Midbrain (tissue), 1 donor: ENCODE measurements around the gene CXCR1.
"Not testable (repeated sequence)": the region's sequence is repeated elsewhere in the genome, so short reads cannot be mapped to it uniquely, and the experiment has no call there.

Experiments
- DNase-seq: peaks from one replicate; lab custom pipeline; 2025; lab: John Stamatoyannopoulos, UW

The CXCR1 gene

DNA sequence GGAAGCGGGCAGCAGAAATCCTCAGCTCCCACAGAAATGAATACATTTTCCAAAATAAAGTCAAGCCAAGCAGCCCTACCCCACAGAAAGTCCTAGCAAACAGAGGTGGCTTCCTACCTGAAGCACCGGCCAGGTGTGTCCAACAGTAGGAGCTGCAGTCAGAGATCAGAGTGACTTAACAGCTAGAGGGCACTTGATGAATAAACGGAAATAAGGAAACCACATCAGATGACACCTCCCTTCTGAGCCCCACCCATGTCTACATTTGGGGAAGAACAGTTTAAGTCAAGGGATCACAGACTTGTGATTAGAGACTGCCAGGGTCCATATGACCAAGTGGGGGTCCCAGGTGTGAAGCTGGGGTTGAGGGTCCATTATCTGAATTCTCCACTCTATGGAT lies at the start of gene CXCR1:
Gene CXCR1, minus strand, starts transcription at position 172 of the 400 bp plus-strand sequence. CDS start 1,751 bp downstream, outside the sequence.
- DNase-seq = no peak

DNA sequence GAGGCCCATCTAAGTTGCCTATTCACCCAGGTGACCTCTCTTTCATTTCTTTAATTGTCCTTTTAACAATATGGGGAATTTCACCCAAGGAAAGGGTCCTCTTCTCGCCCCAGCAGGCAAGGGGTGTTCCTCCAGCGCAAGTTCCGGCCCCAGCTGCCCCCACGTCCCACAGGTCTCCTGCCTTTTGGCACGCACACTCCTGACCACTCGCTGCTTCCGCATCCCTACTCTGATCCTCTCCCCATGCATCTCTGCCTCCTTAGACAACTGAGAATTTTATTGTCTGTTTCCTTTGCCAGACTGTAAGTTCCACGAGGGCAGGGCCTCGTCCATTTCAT lies 49.5 kb upstream of the CXCR1 start:
- no peak for DNase-seq

DNA sequence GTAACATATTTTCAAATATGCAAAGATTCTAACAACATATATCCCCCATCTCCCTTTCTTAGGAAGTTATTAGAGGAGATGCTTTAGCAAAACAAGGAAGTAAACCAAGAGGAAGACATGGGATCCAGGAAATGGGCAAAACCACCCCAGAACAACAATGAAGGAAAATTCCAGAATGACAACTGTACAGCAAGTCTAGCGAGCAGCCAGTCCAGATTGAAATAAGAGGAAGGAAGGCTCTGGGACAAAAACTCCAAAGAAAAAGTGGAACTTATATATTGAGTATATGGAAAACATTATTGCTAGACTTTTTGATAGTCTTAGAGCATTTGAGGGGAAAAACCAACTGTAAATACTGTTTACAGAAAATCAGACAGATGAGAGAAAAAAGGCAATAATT lies 47.4 kb upstream of the CXCR1 start:
- no peak for DNase-seq

DNA sequence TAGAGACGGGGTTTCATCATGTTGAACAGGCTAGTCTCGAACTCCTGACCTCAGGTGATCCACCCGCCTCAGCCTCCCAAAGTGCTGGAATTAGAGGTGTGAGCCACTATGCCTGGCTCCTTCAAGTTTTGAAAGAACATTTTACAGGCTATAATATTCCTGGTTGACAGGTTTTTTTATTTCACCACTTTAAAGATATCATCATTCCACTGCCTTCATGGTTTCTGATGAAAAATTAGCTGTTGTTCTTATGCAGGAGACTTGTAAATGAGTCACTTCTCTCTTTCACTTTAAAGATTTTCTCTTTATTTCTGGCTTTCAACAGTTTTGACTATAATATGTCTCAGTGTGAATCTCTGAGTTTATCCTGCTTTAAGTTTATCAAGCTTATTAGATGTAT lies 42.3 kb upstream of the CXCR1 start:
- no peak for DNase-seq

DNA sequence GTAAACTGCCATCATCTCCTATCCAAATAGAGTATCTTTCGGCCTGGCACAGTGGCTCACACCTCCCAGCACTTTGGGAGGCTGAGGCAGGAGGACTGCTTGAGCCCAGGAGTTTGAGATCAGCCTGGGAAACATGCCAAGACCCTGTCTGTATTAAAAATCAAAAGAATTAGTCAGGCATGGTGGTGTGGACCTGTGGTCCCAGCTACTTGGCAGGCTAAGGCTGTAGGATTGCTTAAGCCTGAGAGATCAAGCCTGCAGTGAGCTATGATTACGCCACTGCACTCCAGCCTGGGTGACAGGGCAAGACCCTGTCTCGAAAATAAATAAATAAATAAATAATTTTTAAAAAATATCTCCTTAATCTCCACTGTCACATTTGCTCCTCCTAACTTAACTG lies 35.5 kb upstream of the CXCR1 start:
- DNase-seq = no peak

DNA sequence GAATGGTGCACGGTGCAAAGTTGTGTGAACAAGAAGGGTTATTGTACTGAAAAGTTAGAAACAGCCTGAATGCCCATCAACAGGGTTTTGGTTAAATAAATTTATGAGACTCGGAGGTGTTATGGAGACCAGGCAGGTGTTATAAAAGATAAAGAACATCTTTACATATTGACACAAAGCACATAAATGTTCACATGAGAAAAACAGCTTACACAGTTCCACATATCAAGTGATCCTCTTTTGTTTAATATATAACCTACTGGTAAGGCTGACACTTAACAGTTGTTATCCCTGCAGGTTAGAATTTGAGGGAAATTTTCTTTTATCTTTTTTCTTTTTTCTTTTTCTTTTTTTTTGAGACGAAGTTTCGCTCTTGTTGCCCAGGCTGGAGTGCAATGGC lies 30.2 kb upstream of the CXCR1 start:
- DNase-seq = no peak

DNA sequence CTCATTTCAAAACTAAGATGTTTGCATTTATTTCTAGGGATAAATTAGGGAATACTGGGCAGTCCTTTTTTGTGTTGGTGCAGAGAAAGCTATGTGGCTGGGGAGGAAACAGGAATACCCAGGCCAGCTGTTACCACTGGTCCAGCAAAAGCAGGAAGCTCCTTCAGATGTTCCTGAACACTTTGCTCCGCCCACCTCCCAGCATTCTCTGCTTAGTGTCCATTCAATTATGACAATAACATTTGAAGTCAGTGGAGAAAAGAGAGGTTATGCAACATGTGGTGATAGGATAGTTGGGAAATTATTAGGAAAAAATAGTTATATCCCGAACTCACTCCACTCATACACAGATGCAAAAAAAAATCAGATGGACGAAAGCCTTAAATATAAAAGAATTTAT lies 28.1 kb upstream of the CXCR1 start:
- no peak for DNase-seq

DNA sequence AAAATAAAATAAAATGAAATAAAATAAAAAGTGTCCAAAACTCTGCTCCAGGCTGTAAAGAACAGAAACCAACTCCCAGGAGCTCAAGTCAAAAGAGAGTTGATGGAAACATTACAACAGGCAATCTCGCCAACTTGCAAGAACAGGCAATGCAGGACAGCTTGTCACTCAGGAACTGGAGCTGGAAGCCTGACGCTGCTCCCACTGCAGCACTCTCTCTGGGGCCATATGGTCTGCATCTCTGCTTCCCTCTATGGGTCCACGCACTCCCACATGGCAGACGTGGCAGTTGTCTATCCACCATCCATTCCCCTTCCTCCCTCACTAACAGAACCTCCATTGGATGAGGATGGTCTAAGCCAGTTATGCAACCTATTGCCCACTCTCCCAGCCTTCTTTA lies 26.9 kb upstream of the CXCR1 start:
- DNase-seq = no peak

DNA sequence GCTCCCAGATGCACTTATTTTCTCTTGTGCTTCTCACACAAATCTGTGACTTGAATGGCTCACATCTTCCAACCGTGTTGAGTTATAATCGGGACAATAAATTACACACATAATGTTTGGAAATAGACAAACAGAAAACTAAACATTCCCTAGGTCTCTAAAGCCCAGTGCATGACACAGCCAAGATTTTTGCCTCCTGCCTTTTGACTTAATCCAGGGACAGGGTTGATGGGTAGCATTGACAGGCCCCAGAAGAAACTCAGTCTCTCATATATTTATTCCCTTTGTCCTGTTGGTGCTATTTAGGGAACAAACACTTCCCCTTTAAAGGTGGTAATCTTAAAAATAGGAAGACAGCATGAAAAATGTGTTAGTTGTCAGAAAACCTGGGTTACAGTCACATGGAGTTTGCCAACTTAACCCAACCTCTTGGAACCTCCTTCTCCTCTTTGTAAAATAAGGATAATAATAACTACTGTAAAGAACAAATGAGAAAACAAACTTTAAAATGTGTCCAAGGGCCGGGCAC lies 26.2 kb upstream of the CXCR1 start:
- no peak for DNase-seq

DNA sequence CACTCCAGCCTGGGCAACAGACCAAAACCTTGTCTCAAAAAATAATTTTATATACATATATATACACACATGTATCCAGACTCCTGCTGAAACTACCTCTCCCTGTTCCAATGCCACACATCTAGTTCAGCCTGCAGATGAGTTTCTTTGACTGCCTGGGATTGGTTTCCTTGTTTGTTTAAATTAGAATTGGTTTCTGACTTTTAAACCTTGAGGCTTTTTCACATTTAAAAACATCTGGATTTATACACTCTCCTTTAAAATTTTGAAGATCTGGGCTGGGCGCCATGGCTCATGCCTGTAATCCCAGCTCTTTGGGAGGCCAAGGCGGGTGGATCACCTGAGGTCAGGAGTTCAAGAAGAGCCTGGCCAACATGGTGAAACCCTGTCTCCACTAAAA lies 21.8 kb upstream of the CXCR1 start:
- DNase-seq = no peak

DNA sequence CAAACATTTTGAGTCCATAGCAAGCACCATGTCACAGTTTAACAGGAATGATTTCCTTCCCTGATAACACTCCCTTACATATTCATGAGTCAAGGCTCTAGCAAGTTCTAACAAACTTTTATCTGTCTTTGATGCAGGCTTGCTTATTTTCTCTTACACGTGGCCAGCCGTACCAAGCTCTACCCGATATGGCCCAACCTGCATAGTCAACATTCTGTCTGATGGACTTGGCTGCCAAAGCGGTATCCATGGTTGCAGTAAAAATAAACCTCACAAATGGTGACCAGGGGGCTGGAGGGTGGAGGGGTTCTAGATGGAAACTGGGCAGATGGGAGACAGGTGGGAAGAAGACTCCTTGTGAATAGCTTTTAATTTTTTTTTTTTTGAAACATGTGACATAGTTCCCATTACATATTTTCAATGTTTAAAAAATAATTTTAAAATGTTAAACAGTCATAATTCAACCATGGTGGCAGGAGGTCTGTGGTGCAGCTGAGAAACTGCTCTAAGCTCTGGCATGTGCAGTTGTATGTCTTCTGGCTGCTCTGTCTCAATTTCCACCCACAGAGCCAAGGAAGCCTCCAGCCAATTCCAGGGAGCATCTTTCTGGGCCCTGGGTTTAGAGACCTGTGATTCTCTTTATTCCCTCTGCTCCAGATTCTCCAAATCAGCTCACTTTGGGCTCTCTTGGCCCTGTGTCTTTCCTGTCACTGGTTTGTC lies 20.7 kb upstream of the CXCR1 start:
- DNase-seq = no peak

DNA sequence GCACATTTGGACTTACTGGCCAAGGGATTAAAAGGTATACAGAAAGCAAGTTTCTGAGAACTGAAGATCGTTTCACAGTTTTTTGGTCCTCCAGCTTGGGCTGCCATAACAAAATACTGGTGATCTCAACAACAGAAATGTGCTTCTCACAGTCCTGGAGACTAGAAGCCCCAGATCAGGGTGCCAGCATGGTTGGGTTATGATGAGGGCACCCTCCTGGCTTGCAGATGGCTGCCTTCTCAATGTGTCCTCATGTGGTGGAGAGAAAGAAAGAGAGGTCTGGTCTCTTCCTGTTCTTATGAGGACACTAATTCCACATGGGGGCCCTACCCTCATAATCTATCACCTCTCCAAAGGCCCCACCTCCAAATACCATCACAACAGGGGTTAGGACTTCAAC lies 20.1 kb upstream of the CXCR1 start:
- DNase-seq = no peak

DNA sequence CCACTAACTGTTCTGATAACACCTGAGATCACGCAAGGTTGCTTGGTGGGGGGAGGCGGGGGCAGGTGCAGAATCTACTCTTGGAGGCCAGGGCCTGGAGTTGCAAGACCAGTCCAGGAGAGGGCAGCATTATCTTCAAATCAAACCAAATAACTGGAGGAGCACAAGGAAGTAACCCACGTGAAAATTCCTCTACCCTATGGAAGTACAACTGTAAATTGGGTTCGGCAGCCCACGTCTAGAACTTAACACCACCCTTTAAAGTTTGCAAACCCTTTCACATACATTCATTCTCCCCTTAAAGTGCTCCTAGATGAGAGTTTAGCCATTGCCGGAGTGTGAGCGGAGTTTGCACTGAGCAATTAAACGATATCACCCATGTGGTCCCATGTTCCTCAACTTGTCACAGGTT lies 19.6 kb upstream of the CXCR1 start:
- DNase-seq = peak; percentile 26

DNA sequence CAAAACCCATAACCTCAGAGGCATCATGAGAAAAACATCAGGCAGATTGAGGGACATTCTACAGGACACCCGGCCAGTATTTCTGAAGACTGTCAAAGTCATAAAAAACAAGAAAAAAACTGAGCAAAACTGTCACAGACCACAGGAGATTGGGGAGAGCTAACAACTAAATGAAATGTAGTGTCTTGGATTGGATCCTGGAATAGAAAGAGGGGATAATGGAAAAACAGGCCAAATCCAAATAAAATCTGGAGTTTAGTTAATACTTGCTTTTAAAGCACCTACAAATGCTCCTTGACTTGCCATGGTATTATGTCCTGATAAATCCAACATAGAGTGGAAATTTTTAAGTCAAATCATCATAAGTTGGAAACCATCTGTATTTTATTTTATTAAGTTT lies 17.6 kb upstream of the CXCR1 start:
- no peak for DNase-seq

DNA sequence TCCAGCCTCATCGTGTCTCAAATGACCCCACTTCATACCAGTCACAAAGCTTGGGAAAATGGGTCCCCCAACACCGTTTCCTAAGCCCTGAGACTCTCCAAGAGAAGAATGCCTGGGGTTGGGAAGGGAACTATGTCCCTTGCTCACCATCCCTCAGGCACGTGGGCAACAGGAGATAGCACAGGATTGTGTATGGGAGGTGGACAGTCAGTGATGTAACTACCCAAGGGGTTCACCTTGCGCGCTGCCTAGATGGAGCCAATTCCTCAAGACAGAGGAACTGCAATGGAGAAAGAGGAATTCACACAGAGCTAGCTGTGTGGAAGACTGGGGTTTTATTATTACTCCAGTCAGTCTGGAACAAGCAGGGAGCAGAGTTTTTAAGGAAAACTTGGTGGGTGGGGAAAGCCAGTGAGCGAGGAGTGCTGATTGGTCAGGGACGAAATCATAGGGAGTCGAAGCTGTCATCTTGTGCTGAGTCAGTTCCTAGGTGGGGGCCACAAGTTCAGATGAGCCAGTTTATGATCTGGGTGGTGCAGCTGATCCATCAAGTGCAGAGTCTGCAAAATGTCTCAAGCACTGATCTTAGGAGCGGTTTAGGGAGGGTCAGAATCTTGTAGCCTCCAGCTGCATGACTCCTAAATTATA lies 13.8 kb upstream of the CXCR1 start:
- no peak for DNase-seq

DNA sequence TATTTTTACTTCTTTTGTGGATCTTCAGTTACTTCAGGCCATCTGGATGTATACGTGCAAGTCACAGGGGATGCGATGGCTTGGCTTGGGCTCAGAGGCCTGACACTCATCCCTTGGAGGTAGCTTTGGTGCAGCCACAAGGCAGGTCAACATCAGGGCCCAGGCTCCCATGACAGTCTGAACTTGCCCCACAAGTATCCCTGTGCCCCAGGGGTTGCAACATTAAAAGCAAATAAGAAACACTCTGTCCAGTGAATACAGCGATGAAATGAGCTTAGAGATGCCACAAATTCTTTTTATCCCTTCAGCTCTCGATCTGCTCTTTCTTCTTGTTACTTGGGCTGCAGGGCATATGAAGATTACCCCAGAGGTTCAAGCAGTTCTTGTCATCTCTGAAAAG lies 13.0 kb upstream of the CXCR1 start:
- no peak for DNase-seq

DNA sequence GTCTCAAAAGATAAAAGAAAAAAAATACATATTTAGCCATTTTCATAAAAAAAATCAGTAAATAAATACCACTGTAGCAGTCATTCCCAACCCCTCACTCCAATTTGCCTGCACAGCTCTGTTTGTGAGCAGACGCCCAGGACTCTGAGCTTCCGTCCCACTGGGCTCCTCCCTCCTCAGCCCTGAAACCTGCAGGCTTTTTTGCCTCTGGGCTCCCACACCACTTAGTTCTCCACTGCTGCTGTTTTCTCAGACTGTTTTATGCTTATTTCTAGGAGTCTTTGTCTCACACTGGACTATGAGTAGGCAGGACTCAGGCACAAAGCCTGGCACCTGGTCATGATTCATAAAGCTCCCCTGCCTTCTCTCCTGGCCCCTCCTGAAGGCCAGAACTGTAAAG lies 6.1 kb upstream of the CXCR1 start:
- no peak for DNase-seq

DNA sequence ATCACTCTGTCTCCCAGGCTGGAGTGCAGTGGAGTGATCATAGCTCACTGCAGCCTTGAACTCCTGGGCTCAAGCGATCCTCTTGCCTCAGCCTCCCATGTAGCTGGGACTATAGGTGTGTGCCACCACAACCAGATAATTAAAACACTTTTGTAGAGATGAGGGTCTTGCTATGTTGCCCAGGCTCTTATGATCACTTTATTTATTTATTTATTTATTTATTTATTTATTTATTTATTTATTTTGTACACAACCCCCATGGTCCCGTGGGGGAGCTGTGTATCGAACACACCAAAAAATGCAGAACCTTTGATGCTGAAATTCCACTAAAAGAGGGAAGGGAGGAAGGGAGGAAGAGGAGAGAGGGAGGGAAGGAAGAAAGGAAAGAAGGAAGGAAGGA lies 5.0 kb upstream of the CXCR1 start:
- DNase-seq = not testable (repeated sequence)

DNA sequence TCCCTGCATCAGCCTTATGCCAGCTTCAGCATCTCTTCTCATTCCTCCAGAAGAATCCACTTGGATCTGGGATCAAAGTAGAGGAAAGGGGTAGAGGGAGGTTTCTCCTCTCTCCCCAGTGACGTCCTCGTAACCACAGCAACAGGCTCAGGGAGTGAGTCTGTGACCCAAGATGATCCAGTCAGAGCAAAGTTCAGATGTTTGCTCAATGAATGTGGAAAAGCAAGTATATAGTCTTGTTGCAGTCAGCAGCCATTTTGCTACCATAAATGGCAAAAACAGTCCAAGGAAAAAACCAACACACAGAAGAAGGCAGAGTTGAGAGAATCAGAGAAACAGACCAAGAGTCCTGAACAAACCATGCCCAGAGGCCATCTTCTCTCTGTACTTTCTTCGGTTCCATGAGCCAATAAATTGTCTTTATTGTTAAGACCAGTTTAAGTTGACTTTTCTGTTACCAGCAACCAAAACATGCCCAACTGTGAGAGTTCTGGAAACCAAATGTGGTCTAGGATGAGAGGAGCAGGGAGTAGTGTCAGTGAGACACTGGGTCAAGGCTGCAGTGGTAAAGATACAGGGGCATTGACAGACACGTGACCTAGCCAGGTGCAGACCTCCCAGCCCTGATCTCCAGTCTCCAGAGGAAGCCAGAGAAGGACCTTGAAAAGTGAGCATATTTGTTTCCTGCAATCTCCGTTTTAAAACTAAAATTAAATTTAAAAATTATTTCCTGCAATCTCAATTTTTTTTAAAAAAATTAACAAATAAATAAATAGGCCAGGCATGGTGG lies 3.2 kb upstream of the CXCR1 start:
- no peak for DNase-seq

DNA sequence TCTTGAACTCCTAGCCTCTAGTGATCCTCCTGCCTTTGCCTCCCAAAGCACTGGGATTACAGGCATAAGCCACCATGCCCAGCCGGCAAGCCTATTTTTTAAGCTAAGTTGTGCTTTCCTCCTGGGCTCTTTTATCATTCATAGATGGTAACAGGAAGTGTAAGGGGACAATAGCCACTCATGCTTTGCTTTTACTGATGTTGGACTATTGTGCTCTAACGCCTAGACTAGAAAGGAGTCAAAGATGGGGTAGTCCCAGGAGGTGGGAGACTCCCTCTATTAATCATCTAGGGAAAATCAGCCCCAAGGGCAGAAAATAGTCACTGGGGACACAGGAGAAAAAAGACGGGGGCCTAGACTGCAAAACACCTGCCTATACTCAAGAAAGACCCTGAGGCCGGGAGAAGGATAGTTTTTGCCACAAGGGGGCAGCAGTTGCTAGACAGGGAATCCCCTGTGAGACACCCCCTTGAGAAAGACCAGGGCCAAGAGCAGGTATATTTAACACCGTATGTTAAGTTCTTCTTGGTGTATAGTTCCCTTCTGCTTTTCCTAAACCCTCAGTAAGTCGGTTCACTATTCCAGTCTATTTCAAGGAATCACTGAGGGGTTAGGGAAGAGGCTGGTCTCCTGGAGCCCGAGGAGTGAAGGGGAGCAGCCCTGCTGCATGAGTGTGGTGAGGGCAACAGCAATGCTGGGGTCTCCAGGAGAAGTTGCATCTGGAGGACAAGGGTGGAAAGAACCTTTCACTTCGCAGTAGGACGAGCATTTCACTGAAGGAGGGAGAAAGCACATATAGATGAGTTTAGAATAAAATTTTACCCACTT lies 2.1 kb upstream of the CXCR1 start:
- peak; percentile 36 for DNase-seq

DNA sequence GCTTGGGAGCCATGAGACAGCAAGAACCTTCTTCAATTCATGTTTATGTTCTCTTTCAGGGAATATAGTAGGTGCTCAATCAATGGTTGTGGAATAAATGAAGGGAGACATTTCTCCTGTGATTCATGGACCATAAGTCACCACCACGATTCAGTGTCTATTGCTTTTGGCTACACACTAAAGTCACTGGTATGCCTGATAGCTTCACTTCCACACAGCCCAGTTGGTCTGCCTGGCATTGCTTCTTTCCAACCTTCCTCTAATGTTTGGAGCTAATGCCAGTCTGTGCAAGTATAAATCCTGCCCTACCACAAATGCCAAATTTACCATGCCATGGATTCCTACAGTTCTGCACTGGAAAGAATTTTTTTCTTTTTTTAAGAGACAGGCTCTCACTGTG lies 1.3 kb upstream of the CXCR1 start:
- DNase-seq = no peak

DNA sequence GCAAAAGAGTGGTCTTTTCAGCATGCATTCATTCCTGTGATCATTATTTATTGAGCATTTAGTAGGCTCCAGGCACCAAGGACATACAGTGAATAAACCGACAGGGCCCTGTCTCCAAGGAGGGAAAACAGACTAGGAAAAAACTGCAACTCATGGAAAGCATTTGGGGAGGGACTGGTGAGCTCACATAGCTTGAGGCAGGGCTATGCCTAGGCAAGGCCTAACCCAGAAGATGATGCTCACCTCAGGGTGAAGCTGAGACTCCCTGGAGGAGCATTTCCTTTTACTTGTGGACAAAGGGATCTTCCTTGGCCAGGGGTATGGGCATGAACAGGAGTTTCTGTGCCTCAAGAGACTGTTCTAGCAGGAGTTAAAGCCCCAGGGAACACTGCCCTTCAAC lies 3.9 kb downstream of the CXCR1 start:
- DNase-seq = no peak
